ENCODE measurements around the gene SIRT5. TPM values are rescaled to one million over a fixed set of nuclear protein-coding genes. Genes with fewer than 3 reads are reported as not detected.
A peak's percentile ranks its signal among the peaks of the same experiment; 100 is the strongest.

The SIRT5 gene
- polyA plus RNA-seq, 3 donors: 3.3 to 5.0 (median 3.4) TPM

GRCh38 chr6:13538084-13538483, 36.3 kb upstream of the SIRT5 start:
- Histone ChIP-seq H3K4me2 (replicated peaks; ENCODE audit: extremely low read depth, low read length, poor library complexity, severe bottlenecking) (no peak overlapping the region), H3K4me3 (replicated peaks in 1 of 3; ENCODE audit: low read depth in 2 of 3, low read length in 3 of 3) (no peak overlapping the region), H2AFZ (ENCODE audit: insufficient read depth, low read depth, low read length, poor library complexity, severe bottlenecking) (no peak overlapping the region), H3K4me1 (ENCODE audit: control insufficient read depth in 1 of 2, insufficient read depth in 2 of 2, low read length in 2 of 2) (no peaks in the 10 kb centered on the region), H3K9me3 (replicated peaks in 1 of 2; ENCODE audit: control insufficient read depth in 1 of 2, insufficient read depth in 1 of 2, low read length in 2 of 2) (peaks cover 0 to 2% of the 10 kb centered on the region in 2 donors), H3K27me3 (ENCODE audit: control insufficient read depth in 2 of 2, insufficient read depth in 2 of 2, low read length in 2 of 2) (no peaks in the 10 kb centered on the region), H4K20me1 (ENCODE audit: insufficient read depth, low read length) (no peaks in the 10 kb centered on the region), H3K36me3 (replicated peaks in 1 of 2; ENCODE audit: control insufficient read depth in 1 of 2, insufficient read depth in 2 of 2, low read length in 2 of 2) (no peaks in the 10 kb centered on the region), H3K79me2 (ENCODE audit: insufficient read depth, low read length) (no peaks in the 10 kb centered on the region), H3K9ac (ENCODE audit: insufficient read depth, low read length, poor library complexity, severe bottlenecking) (no peak overlapping the region), H3K27ac (ENCODE audit: low read depth in 1 of 2, low read length in 2 of 2) (no peak overlapping the region)
- peaks cover 0 to 4% (median 3%) of the 10 kb centered on the region in 3 donors for H3K27me3 Mint-ChIP-seq (ENCODE audit: low read depth in 3 of 3)
- TF ChIP-seq, protein P1, sequence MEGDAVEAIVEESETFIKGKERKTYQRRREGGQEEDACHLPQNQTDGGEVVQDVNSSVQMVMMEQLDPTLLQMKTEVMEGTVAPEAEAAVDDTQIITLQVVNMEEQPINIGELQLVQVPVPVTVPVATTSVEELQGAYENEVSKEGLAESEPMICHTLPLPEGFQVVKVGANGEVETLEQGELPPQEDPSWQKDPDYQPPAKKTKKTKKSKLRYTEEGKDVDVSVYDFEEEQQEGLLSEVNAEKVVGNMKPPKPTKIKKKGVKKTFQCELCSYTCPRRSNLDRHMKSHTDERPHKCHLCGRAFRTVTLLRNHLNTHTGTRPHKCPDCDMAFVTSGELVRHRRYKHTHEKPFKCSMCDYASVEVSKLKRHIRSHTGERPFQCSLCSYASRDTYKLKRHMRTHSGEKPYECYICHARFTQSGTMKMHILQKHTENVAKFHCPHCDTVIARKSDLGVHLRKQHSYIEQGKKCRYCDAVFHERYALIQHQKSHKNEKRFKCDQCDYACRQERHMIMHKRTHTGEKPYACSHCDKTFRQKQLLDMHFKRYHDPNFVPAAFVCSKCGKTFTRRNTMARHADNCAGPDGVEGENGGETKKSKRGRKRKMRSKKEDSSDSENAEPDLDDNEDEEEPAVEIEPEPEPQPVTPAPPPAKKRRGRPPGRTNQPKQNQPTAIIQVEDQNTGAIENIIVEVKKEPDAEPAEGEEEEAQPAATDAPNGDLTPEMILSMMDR (IDR thresholded peaks at IDR 0.05): peak; percentile 37
- no peak overlapping the region for H3K27ac Mint-ChIP-seq
- intact Hi-C loops (cut with micrococcal nuclease): loop anchor here in 1 of 2 donors (5.0 kb wide), 1 partner anchor 201 kb away; no protein-coding TSS in a partner anchor
- H3K9me3 Mint-ChIP-seq: peaks cover 0 to 4% (median 2%) of the 10 kb centered on the region in 7 donors
- H3K36me3 Mint-ChIP-seq: no peaks in the 10 kb centered on the region
- H3K4me1 Mint-ChIP-seq: no peaks in the 10 kb centered on the region
- WGBS (ENCODE audit: insufficient coverage): no CpG with 5 or more reads among the region's 2 CpGs
- H3K4me3 Mint-ChIP-seq: no peak overlapping the region
- DNase-seq: peak; percentile 21 to 49 (median 39)

DNA sequence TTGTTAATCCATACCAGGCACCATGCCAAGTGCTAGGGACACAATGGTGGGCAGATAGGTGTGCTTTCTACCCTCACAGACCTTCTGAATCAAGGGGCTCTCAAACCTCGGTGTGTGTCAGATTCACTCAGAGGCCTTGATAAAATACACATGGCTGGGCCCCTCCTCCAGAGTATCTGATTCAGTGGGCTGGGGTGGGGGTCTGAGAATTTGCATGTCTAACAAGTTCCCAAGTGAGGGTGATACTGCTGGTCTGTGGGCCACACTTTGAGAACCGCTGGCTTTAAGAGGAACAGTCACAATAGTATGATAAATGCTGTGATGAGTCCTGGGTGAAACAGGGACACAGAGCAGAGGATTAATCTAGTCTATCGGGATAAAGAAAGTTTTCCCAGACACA, 35.8 kb upstream of the SIRT5 start:
- Histone ChIP-seq H3K27me3 (ENCODE audit: control insufficient read depth in 2 of 2, insufficient read depth in 2 of 2, low read length in 2 of 2) (no peaks in the 10 kb centered on the region), H3K4me2 (replicated peaks; ENCODE audit: extremely low read depth, low read length, poor library complexity, severe bottlenecking) (no peak overlapping the region), H3K4me1 (ENCODE audit: control insufficient read depth in 1 of 2, insufficient read depth in 2 of 2, low read length in 2 of 2) (no peaks in the 10 kb centered on the region), H2AFZ (ENCODE audit: insufficient read depth, low read depth, low read length, poor library complexity, severe bottlenecking) (no peak overlapping the region), H3K27ac (ENCODE audit: low read depth in 1 of 2, low read length in 2 of 2) (no peak overlapping the region), H4K20me1 (ENCODE audit: insufficient read depth, low read length) (no peaks in the 10 kb centered on the region), H3K9ac (ENCODE audit: insufficient read depth, low read length, poor library complexity, severe bottlenecking) (no peak overlapping the region), H3K9me3 (replicated peaks in 1 of 2; ENCODE audit: control insufficient read depth in 1 of 2, insufficient read depth in 1 of 2, low read length in 2 of 2) (peaks cover 0 to 2% of the 10 kb centered on the region in 2 donors), H3K36me3 (replicated peaks in 1 of 2; ENCODE audit: control insufficient read depth in 1 of 2, insufficient read depth in 2 of 2, low read length in 2 of 2) (no peaks in the 10 kb centered on the region), H3K4me3 (replicated peaks in 1 of 3; ENCODE audit: low read depth in 2 of 3, low read length in 3 of 3) (no peak overlapping the region), H3K79me2 (ENCODE audit: insufficient read depth, low read length) (no peaks in the 10 kb centered on the region)
- H3K27ac Mint-ChIP-seq: no peak overlapping the region
- DNase-seq: no peak
- H3K4me3 Mint-ChIP-seq: no peak overlapping the region
- TF ChIP-seq, protein P1 (IDR thresholded peaks at IDR 0.05): no peak
- H3K4me1 Mint-ChIP-seq: no peaks in the 10 kb centered on the region
- intact Hi-C loops (cut with micrococcal nuclease): loop anchor here in 1 of 2 donors (5.0 kb wide), 1 partner anchor 201 kb away; no protein-coding TSS in a partner anchor
- WGBS (ENCODE audit: insufficient coverage): 80% methylated on average over 1 of the region's 3 CpGs
- no peaks in the 10 kb centered on the region for H3K36me3 Mint-ChIP-seq
- peaks cover 0 to 4% (median 3%) of the 10 kb centered on the region in 3 donors for H3K27me3 Mint-ChIP-seq (ENCODE audit: low read depth in 3 of 3)
- peaks cover 0 to 4% (median 2%) of the 10 kb centered on the region in 7 donors for H3K9me3 Mint-ChIP-seq
